Esophagus (tissue), 2 donors: ENCODE results near the gene SORL1. TPM values are rescaled to one million over a fixed set of nuclear protein-coding genes. Genes with fewer than 3 reads are reported as not detected.
"Not testable (repeated sequence)": the region's sequence is repeated elsewhere in the genome, so short reads cannot be mapped to it uniquely, and the experiment has no call there.

ENCODE experiments used
- H3K27ac ChIP-seq, 2 donors: one replicate each; pipeline ENCODE4 v1.5.1; 2013; ENCODE audit warnings: low read depth in 2 of 2, mild to moderate bottlenecking in 2 of 2, inconsistent platforms in 1 of 2, low read length in 1 of 2, moderate library complexity in 1 of 2
- H3K27me3 ChIP-seq, 2 donors: one replicate each; pipeline ENCODE4 v1.6.1; 2013; ENCODE audit warnings: low read length in 2 of 2, control low read depth in 1 of 2, mild to moderate bottlenecking in 1 of 2; ENCODE audit not compliant: insufficient read depth in 2 of 2, control insufficient read depth in 1 of 2
- H3K36me3 ChIP-seq, 2 donors: one replicate each; pipeline ENCODE4 v1.6.1; 2013; ENCODE audit warnings: low read length in 1 of 2; ENCODE audit not compliant: control insufficient read depth in 2 of 2, insufficient read depth in 2 of 2
- H3K4me1 ChIP-seq, 2 donors: one replicate each; pipeline ENCODE4 v1.6.1; 2013; ENCODE audit warnings: low read length in 1 of 2; ENCODE audit not compliant: control insufficient read depth in 2 of 2, insufficient read depth in 2 of 2
- H3K4me3 ChIP-seq, 2 donors: one replicate each; pipeline ENCODE4 v1.5.1; 2013; ENCODE audit warnings: low read length in 2 of 2, mild to moderate bottlenecking in 2 of 2, low read depth in 1 of 2, moderate library complexity in 1 of 2
- H3K9me3 ChIP-seq, 2 donors: one replicate each; pipeline ENCODE4 v1.6.1; 2013; ENCODE audit warnings: mild to moderate bottlenecking in 2 of 2, low read depth in 1 of 2, low read length in 1 of 2, moderate library complexity in 1 of 2; ENCODE audit not compliant: control insufficient read depth in 2 of 2, insufficient read depth in 1 of 2
- WGBS, 2 donors: extraction: QIAGEN DNeasy Blood & Tissue Kit; methylation state at CpG; one replicate each; pipeline ENCODE4 v1.1.7; 2013; 5-methylcytosine and 5-hydroxymethylcytosine counted together
- polyA plus RNA-seq, 2 donors: library from polyadenylated mRNA; stranded (reverse); fragments of 200-250 nt; gene quantifications; one replicate each; pipeline ENCODE4 v1.2.3, GENCODE V29; 2013
- donor health status: healthy with polysubstance abuse.
- donor health status: Bipolar disorder and iron deficiency.

The SORL1 gene
- polyA plus RNA-seq, 2 donors, result 2.5 to 3.0 TPM

DNA sequence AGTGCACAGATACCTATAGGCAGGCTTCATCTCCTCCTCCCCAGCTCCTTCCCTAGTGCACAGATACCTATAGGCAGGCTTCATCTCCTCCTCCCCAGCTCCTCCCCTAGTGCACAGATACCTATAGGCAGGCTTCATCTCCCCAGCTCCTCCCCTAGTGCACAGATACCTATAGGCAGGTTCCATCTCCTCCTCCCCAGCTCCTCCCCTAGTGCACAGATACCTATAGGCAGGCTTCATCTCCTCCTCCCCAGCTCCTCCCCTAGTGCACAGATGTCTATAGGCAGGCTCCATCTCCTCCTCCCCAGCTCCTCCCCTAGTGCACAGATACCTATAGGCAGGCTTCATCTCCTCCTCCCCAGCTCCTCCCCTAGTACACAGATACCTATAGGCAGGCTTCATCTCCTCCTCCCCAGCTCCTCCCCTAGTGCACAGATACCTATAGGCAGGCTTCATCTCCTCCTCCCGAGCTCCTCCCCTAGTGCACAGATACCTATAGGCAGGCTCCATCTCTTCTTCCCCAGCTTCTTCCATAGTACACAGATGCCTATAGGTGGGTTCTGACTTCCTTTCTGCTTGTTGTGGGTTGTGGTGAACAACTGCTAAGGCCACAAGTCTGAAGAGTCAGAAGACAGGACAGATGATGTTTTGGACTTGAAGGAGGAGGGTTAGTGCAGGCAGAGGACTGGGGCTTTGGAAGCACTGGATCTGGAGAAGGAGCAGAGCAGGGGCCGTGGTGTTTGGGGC, 29.5 kb downstream of the SORL1 start:
- not testable (repeated sequence) for H3K27me3 ChIP-seq, H3K27ac ChIP-seq, H3K36me3 ChIP-seq, H3K4me1 ChIP-seq, H3K4me3 ChIP-seq, H3K9me3 ChIP-seq
- WGBS, 2 donors, result 78% methylated on average over 2 of the region's 2 CpGs

DNA sequence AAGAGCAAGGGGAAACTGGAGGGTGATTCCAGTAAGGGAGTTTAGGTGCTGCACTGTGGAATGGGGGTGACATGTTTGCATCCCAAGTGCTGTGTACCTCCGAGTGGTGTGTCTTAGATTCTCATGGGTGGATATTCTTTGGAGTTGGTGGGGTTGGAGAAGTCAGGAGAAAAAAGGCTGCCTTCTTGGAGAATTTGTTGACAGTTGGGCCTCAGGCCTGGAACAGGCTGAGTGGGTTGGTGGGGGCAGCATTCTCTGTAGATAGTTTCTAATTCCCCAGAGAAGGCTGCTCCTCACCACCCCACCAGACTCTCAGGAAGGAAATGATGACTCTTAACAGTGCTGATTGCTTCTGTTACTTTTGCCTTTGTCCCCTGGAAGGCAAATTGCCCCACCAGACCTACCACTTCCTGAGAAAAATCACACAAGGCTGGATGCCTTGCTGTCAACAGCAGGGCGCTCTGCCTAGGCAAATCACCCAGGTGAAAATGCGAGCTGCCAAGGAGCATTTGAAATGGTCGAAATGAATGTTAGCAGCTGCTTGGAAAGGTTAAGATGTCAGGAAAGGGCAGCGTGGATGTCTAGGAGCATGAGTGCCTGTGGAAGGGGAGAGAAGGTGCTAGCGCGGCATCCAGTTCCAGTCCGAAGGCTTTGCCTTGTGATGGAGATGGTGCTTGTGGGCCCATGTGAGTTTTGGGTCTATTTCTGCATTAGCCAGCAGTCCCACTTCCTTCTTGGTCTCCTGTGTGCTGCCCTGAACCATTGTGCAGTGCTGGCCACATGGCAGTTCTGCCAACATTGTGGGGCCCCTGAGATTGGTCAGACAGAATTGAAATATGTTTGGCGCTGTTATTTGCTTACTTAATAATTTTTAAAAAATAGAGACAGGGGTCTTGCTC, 30.4 kb downstream of the SORL1 start:
- H3K27ac ChIP-seq, result no peak overlapping the region

GRCh38 chr11:121483805-121484480, 31.8 kb downstream of the SORL1 start:
- no peak overlapping the region for H3K27ac ChIP-seq
- no peaks in the 10 kb centered on the region for H3K27me3 ChIP-seq
- H3K9me3 ChIP-seq, result no peaks in the 10 kb centered on the region
- 80 to 84% methylated on average over 4 of the region's 4 CpGs for WGBS, 2 donors
- peaks cover 8 to 11% of the 10 kb centered on the region in 2 donors for H3K4me1 ChIP-seq
- H3K36me3 ChIP-seq, result no peaks in the 10 kb centered on the region
- no peak overlapping the region for H3K4me3 ChIP-seq

More for the DNA sequence above, 30.4 kb downstream of the SORL1 start:
- WGBS, 2 donors, result 69 to 70% methylated on average over 9 of the region's 9 CpGs
- Histone ChIP-seq H3K9me3 (no peaks in the 10 kb centered on the region), H3K36me3 (no peaks in the 10 kb centered on the region), H3K4me1 (peaks cover 8 to 10% of the 10 kb centered on the region in 2 donors), H3K4me3 (no peak overlapping the region), H3K27me3 (no peaks in the 10 kb centered on the region)

DNA sequence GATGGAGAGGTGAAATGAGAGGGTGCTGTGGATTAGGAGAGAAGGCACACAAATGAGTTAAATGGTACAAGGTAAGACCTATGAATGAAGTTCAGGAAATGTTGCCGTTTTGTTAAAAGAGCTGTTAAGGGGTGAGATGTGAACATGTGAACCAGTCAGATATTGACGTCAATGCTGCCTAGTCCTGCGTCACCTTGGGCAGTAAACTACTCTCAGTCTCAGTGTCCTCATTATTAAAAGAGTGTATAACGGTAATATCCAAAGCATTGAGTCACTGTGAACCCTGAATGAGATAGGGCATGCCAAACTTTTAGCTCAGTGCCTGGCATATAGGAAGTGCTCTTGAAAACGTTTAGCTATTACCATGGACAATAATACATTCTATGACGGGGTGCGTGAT, 33.1 kb downstream of the SORL1 start:
- Histone ChIP-seq H3K27me3 (no peaks in the 10 kb centered on the region), H3K27ac (no peak overlapping the region), H3K9me3 (no peaks in the 10 kb centered on the region), H3K36me3 (no peaks in the 10 kb centered on the region), H3K4me1 (peaks cover 5 to 13% of the 10 kb centered on the region in 2 donors), H3K4me3 (no peak overlapping the region)
- 87 to 88% methylated on average over 7 of the region's 7 CpGs for WGBS, 2 donors

- no peaks in the 10 kb centered on the region for H3K36me3 ChIP-seq
- 85% methylated on average over 5 of the region's 5 CpGs for WGBS, 2 donors
- peaks cover 5 to 13% of the 10 kb centered on the region in 2 donors for H3K4me1 ChIP-seq
- no peaks in the 10 kb centered on the region for H3K27me3 ChIP-seq
- no peaks in the 10 kb centered on the region for H3K9me3 ChIP-seq
- H3K27ac ChIP-seq, result no peak overlapping the region
- no peak overlapping the region for H3K4me3 ChIP-seq
Measured at GRCh38 chr11:121486054-121486453, 33.9 kb downstream of the SORL1 start.

- H3K27me3 ChIP-seq, result no peaks in the 10 kb centered on the region
- H3K9me3 ChIP-seq, result no peaks in the 10 kb centered on the region
- 73 to 76% methylated on average over 6 of the region's 6 CpGs for WGBS, 2 donors
- no peaks in the 10 kb centered on the region for H3K36me3 ChIP-seq
- no peak overlapping the region for H3K27ac ChIP-seq
- peaks cover 5 to 13% of the 10 kb centered on the region in 2 donors for H3K4me1 ChIP-seq
- no peak overlapping the region for H3K4me3 ChIP-seq
Measured at GRCh38 chr11:121487191-121487590, 35.1 kb downstream of the SORL1 start.

GRCh38 chr11:121488170-121488569, 36.1 kb downstream of the SORL1 start:
- Histone ChIP-seq H3K36me3 (no peaks in the 10 kb centered on the region), H3K27ac (peak overlapping the region; percentile 50 to 80), H3K27me3 (no peaks in the 10 kb centered on the region), H3K4me1 (peaks cover 4 to 13% of the 10 kb centered on the region in 2 donors), H3K4me3 (no peak overlapping the region), H3K9me3 (no peaks in the 10 kb centered on the region)
- 56 to 70% methylated on average over 2 of the region's 2 CpGs for WGBS, 2 donors

GRCh38 chr11:121488641-121489040, 36.5 kb downstream of the SORL1 start:
- Histone ChIP-seq H3K36me3 (no peaks in the 10 kb centered on the region), H3K9me3 (no peaks in the 10 kb centered on the region), H3K4me3 (no peak overlapping the region), H3K27me3 (no peaks in the 10 kb centered on the region), H3K4me1 (peaks cover 4 to 13% of the 10 kb centered on the region in 2 donors), H3K27ac (peak overlapping the region; percentile 8 to 80)
- WGBS, 2 donors, result 63 to 64% methylated on average over 6 of the region's 6 CpGs

DNA sequence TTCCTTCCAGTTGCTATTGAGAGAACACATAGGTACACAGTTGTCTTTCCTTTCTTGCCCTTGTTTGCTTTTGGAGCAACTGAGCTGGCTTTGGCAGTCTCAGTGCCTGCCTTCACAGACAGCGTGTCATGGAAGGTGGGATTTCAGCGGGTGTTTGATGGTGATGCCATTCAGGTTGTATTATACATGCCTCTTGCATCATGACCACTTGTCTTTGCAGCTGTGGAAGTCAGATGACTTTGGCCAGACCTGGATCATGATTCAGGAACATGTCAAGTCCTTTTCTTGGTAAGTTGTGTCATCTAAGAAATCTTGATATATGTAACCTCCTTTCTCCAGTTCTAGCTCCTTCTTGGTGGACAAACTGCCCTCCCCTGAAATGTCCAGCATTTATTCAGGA, 37.7 kb downstream of the SORL1 start:
- Histone ChIP-seq H3K4me1 (peaks cover 4 to 13% of the 10 kb centered on the region in 2 donors), H3K27me3 (no peaks in the 10 kb centered on the region), H3K4me3 (no peak overlapping the region), H3K36me3 (no peaks in the 10 kb centered on the region), H3K9me3 (no peaks in the 10 kb centered on the region), H3K27ac (no peak overlapping the region)
- 91 to 93% methylated on average over 2 of the region's 2 CpGs for WGBS, 2 donors
